Measurements from ENCODE around the gene NEDD1.

The NEDD1 gene

DNA sequence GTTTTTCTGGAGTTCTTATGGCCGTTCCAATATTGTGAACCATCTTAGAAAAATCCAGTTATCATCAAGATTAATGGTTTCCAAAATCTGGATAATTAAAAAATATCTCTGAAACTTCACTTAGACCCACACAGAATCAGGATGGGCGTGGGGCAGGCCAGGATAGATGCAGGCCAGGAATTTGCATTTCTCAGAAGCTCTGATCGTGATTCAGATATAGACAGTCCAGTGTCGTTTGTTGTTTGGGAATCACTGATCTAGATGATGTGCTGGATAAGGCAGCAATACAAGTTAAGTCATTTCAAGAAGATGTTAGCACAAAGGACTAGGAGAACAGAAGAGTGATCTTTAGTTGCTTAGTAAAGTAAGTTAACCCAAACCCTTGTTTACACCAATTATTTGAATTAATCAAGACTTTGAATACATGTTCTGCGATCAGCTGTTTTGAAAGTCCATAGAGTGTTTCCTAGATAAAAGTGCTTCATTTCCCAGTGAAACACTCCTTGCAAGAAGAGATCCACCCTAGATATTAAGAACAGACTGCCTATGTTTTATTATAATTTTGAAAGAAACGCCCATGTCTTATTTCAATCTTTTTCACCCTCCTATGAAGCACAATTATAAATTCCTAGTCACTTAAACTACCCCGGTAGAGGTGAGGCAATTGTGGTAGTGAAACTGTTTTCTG is 90.9 kb downstream of the NEDD1 start:
- no peaks in the 10 kb centered on the region for H3K79me2 ChIP-seq (ENCODE audit: insufficient read depth, low read length)
- no peaks in the 10 kb centered on the region for H3K36me3 ChIP-seq (ENCODE audit: insufficient read depth, low read length)
- TF ChIP-seq EZH2 (IDR thresholded peaks at IDR 0.05; ENCODE audit: borderline replicate concordance, low read length) = no peak
- TF ChIP-seq, protein P1, sequence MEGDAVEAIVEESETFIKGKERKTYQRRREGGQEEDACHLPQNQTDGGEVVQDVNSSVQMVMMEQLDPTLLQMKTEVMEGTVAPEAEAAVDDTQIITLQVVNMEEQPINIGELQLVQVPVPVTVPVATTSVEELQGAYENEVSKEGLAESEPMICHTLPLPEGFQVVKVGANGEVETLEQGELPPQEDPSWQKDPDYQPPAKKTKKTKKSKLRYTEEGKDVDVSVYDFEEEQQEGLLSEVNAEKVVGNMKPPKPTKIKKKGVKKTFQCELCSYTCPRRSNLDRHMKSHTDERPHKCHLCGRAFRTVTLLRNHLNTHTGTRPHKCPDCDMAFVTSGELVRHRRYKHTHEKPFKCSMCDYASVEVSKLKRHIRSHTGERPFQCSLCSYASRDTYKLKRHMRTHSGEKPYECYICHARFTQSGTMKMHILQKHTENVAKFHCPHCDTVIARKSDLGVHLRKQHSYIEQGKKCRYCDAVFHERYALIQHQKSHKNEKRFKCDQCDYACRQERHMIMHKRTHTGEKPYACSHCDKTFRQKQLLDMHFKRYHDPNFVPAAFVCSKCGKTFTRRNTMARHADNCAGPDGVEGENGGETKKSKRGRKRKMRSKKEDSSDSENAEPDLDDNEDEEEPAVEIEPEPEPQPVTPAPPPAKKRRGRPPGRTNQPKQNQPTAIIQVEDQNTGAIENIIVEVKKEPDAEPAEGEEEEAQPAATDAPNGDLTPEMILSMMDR (IDR thresholded peaks at IDR 0.05; ENCODE audit: low read length) = no peak
- H3F3A ChIP-seq (ENCODE audit: insufficient read depth, low read length) = no peaks in the 10 kb centered on the region
- H3K9me2 ChIP-seq (ENCODE audit: low read depth, low read length) = no peaks in the 10 kb centered on the region
- no peaks in the 10 kb centered on the region for H3K27me3 ChIP-seq (ENCODE audit: insufficient read depth, low read length)
- no peaks in the 10 kb centered on the region for H4K20me1 ChIP-seq (ENCODE audit: insufficient read depth, low read length)
- H3K4me2 ChIP-seq (ENCODE audit: low read length) = no peak overlapping the region
- H3K9me3 ChIP-seq (ENCODE audit: low read length) = no peaks in the 10 kb centered on the region
- H3K9ac ChIP-seq (ENCODE audit: low read length) = no peak overlapping the region
- H3K4me3 ChIP-seq (ENCODE audit: low read depth, low read length, poor library complexity, severe bottlenecking) = no peak overlapping the region
- no peaks in the 10 kb centered on the region for H3K4me1 ChIP-seq (ENCODE audit: insufficient read depth, low read length, severe bottlenecking)
- no peak overlapping the region for H3K27ac ChIP-seq (ENCODE audit: low read depth, low read length, poor library complexity, severe bottlenecking)
- no peak overlapping the region for H2AFZ ChIP-seq (ENCODE audit: low read length)

DNA sequence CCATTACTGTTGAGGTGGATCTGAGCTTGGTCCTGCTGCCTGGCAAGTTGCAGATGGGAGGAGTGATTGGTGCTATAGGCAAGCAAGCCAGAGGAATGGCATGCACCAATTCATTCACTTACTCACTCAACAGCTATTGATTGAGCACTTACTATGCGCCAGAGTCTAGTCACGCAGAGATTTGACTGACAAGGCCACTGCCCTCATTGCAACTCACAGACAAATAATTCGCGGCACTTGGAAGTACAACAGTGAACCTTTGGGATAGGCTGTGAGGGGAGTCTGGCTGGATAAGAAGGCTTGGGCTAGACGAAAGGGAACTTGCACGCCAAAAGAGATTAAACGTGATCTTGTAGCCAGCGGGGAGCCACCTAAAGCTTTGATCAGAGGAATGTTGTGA is 96.2 kb downstream of the NEDD1 start:
- no peak overlapping the region for H3K27ac ChIP-seq (ENCODE audit: low read depth, low read length, poor library complexity, severe bottlenecking)
- TF ChIP-seq, protein P1 (IDR thresholded peaks at IDR 0.05; ENCODE audit: low read length) = no peak
- no peak for TF ChIP-seq EZH2 (IDR thresholded peaks at IDR 0.05; ENCODE audit: borderline replicate concordance, low read length)
- no peak overlapping the region for H3K9ac ChIP-seq (ENCODE audit: low read length)
- H3K9me2 ChIP-seq (ENCODE audit: low read depth, low read length) = no peaks in the 10 kb centered on the region
- H3K79me2 ChIP-seq (ENCODE audit: insufficient read depth, low read length) = no peaks in the 10 kb centered on the region
- no peak overlapping the region for H2AFZ ChIP-seq (ENCODE audit: low read length)
- H4K20me1 ChIP-seq (ENCODE audit: insufficient read depth, low read length) = no peaks in the 10 kb centered on the region
- H3K9me3 ChIP-seq (ENCODE audit: low read length) = no peaks in the 10 kb centered on the region
- no peaks in the 10 kb centered on the region for H3K4me1 ChIP-seq (ENCODE audit: insufficient read depth, low read length, severe bottlenecking)
- H3K36me3 ChIP-seq (ENCODE audit: insufficient read depth, low read length) = no peaks in the 10 kb centered on the region
- no peak overlapping the region for H3K4me2 ChIP-seq (ENCODE audit: low read length)
- H3F3A ChIP-seq (ENCODE audit: insufficient read depth, low read length) = no peaks in the 10 kb centered on the region
- H3K27me3 ChIP-seq (ENCODE audit: insufficient read depth, low read length) = no peaks in the 10 kb centered on the region
- H3K4me3 ChIP-seq (ENCODE audit: low read depth, low read length, poor library complexity, severe bottlenecking) = no peak overlapping the region

Data from OCI-LY1 (cell line).